Measurements from ENCODE around the gene CCDC146.
"Not testable (repeated sequence)": the region's sequence is repeated elsewhere in the genome, so short reads cannot be mapped to it uniquely, and the experiment has no call there.

DNA sequence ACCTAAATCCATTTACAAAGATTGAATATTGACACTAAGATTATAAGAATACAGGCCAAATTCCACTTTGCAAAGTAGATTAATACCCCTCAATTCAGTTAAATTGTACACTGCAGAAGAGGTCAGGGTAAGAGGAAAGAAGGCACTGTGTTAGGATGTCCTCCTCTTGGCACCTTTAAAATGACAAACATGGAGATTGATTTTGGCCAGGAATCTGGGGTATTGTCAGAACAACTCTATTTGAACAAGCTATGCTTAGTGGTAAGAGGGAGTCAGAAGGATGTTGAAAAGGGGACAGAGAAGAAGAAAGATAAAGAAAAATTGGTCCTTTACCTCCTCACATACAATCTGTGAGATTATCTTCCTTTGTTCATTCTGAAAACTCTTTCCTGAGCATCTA, 55.6 kb downstream of the CCDC146 start:
- TF ChIP-seq, protein P1, sequence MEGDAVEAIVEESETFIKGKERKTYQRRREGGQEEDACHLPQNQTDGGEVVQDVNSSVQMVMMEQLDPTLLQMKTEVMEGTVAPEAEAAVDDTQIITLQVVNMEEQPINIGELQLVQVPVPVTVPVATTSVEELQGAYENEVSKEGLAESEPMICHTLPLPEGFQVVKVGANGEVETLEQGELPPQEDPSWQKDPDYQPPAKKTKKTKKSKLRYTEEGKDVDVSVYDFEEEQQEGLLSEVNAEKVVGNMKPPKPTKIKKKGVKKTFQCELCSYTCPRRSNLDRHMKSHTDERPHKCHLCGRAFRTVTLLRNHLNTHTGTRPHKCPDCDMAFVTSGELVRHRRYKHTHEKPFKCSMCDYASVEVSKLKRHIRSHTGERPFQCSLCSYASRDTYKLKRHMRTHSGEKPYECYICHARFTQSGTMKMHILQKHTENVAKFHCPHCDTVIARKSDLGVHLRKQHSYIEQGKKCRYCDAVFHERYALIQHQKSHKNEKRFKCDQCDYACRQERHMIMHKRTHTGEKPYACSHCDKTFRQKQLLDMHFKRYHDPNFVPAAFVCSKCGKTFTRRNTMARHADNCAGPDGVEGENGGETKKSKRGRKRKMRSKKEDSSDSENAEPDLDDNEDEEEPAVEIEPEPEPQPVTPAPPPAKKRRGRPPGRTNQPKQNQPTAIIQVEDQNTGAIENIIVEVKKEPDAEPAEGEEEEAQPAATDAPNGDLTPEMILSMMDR (IDR thresholded peaks at IDR 0.05 in 8 of 11, conservative IDR thresholded peaks at IDR 0.05 in 3 of 11), result not testable (repeated sequence)
- not testable (repeated sequence) for TF ChIP-seq POLR2AphosphoS5 (IDR thresholded peaks at IDR 0.05)

Measured in spleen (tissue), 7 donors.